Measurements from ENCODE around the gene PPME1.

PPME1 gene

GRCh38 chr11:74288161-74288560, 117.1 kb downstream of the PPME1 start:
- H3K27ac ChIP-seq (ENCODE audit: low read length), result no peak overlapping the region
- no peaks in the 10 kb centered on the region for H3K4me1 ChIP-seq (ENCODE audit: control insufficient read depth, low read depth, low read length)
- no peak overlapping the region for H3K4me3 ChIP-seq (ENCODE audit: low read length)
- no peaks in the 10 kb centered on the region for H3K9me3 ChIP-seq (ENCODE audit: control insufficient read depth, low read depth, low read length)
- H3K9ac ChIP-seq (ENCODE audit: low read length), result no peak overlapping the region
- H3K27me3 ChIP-seq (ENCODE audit: control insufficient read depth, insufficient read depth, low read length), result no peaks in the 10 kb centered on the region
- H3K36me3 ChIP-seq (ENCODE audit: control insufficient read depth, low read depth, low read length), result no peaks in the 10 kb centered on the region

DNA sequence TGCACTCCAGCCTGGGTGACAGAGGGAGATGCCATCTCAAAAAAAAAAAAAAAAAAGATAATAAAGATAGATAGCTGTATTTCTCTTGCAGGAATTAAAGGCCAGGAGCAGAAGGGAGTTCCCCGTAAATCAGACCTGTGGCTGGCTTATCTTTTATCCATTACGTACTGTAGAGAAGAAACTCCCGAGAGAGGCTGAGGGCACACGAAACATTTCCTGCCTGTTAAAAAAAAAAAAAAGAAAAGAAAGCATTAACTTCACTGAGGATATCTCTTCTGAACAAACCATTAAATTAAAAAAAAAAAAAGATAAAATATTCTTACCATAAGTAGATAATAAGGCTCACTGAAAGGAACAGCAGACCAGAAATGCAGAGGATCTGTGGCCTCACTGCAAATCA, 117.8 kb downstream of the PPME1 start:
- no peak overlapping the region for H3K27ac ChIP-seq (ENCODE audit: low read length)

GRCh38 chr11:74297484-74297883, 126.4 kb downstream of the PPME1 start:
- Histone ChIP-seq H3K36me3 (ENCODE audit: control insufficient read depth, low read depth, low read length) (no peaks in the 10 kb centered on the region), H3K9me3 (ENCODE audit: control insufficient read depth, low read depth, low read length) (peaks cover 4% of the 10 kb centered on the region), H3K4me1 (ENCODE audit: control insufficient read depth, low read depth, low read length) (no peaks in the 10 kb centered on the region), H3K27me3 (ENCODE audit: control insufficient read depth, insufficient read depth, low read length) (no peaks in the 10 kb centered on the region), H3K4me3 (ENCODE audit: low read length) (no peak overlapping the region), H3K27ac (ENCODE audit: low read length) (no peak overlapping the region), H3K9ac (ENCODE audit: low read length) (no peak overlapping the region)

More for the DNA sequence above, 117.8 kb downstream of the PPME1 start:
- Histone ChIP-seq H3K27me3 (ENCODE audit: control insufficient read depth, insufficient read depth, low read length) (no peaks in the 10 kb centered on the region), H3K9me3 (ENCODE audit: control insufficient read depth, low read depth, low read length) (no peaks in the 10 kb centered on the region), H3K4me3 (ENCODE audit: low read length) (no peak overlapping the region), H3K9ac (ENCODE audit: low read length) (no peak overlapping the region), H3K36me3 (ENCODE audit: control insufficient read depth, low read depth, low read length) (no peaks in the 10 kb centered on the region), H3K4me1 (ENCODE audit: control insufficient read depth, low read depth, low read length) (no peaks in the 10 kb centered on the region)

DNA sequence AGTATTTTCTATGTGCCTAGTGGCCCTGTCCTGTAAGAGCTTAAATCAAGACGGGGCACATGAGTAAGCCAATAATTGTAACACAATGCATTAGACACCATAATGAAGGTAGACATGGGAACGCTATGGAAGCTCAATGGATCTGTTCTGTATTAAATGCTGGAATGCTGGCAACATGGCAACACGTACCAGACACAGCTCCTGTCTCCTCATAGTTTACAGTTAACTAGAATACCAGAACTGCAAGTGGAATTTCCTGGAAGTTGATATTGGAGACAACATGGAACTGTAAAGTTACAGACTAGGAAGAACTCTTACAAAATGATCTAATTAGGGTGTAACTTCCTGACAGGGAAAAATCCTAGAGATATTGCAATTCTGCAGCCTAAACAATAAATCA, 127.9 kb downstream of the PPME1 start:
- peaks cover 4% of the 10 kb centered on the region for H3K9me3 ChIP-seq (ENCODE audit: control insufficient read depth, low read depth, low read length)
- no peak overlapping the region for H3K9ac ChIP-seq (ENCODE audit: low read length)
- no peaks in the 10 kb centered on the region for H3K27me3 ChIP-seq (ENCODE audit: control insufficient read depth, insufficient read depth, low read length)
- no peaks in the 10 kb centered on the region for H3K4me1 ChIP-seq (ENCODE audit: control insufficient read depth, low read depth, low read length)
- H3K4me3 ChIP-seq (ENCODE audit: low read length), result no peak overlapping the region
- no peak overlapping the region for H3K27ac ChIP-seq (ENCODE audit: low read length)
- no peaks in the 10 kb centered on the region for H3K36me3 ChIP-seq (ENCODE audit: control insufficient read depth, low read depth, low read length)

Measured in iPS-18a (cell line).